Activated T-cell treated with anti-CD3 and anti-CD28 coated beads for 1 hour (primary cell): ENCODE results near the gene RNF13.
"Not testable (repeated sequence)": the region's sequence is repeated elsewhere in the genome, so short reads cannot be mapped to it uniquely, and the experiment has no call there.

Experiments
- DNase-seq: peaks from one replicate; pipeline ENCODE4 v3.0.0-alpha.2; 2020; ENCODE audit warnings: low read depth

The RNF13 gene

DNA sequence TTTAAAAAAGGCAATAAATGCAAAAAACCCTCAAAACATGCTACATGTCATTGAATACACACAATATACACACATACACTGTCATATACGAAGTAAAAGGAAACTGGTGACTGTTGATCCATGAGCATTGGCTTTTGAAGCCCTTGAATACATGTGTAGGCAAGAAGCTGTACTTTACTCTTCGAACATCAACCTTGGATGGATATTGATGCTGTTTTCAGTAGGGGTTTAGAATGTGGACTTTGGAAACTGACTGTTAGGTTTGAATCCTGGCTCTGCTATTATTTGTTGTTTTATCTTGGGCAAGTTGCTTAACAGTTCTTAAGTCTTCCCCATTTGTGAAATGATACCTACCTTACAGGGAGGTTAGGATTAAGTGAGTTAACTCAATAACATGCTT is 30.5 kb downstream of the RNF13 start:
- DNase-seq = no peak

DNA sequence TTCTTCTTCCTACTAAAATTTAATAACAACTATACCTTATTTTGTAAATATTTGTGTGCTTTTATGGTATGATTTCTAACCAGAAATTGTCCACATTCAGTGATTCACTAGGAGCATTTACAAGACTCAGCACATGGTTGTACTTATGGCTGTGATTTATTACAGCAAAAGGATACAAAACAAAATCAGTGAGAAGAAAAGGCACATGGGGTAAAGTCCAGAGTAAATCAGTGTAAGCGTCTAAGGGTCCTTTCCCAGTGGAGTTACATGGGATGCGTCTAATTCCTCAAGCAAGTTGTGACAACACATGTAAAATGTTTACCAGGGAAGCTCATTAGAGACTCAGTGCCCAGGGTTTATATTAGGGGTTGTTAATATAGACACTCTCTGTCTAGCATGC is 31.1 kb downstream of the RNF13 start:
- no peak for DNase-seq

GRCh38 chr3:149845570-149846244 is 32.7 kb downstream of the RNF13 start:
- DNase-seq = no peak

- DNase-seq = no peak
These were observed 35.2 kb downstream of the RNF13 start for GRCh38 chr3:149848238-149848637.

DNA sequence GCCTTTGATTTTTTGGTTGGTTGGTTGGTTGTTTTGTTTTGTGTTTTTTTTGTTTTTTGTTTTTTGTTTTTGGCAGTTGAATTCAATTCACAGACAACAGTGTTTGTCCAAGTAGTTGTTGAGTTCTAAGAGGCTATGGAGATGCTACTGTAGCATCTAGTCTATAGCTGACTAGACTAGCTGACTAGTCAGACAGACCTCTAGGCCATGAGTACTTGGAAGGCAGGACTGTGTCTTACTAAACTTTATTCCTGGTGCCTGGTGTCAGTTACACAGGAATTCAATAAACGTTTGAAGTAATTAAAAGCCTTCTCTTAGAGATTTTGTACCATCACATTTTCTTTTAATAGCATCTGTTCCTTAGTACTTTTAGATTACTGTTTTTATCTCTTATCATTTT is 35.7 kb downstream of the RNF13 start:
- DNase-seq = no peak

- no peak for DNase-seq
These were observed 38.0 kb downstream of the RNF13 start for GRCh38 chr3:149850787-149851584.

- DNase-seq = no peak
These were observed 45.9 kb downstream of the RNF13 start for GRCh38 chr3:149858911-149859310.

DNA sequence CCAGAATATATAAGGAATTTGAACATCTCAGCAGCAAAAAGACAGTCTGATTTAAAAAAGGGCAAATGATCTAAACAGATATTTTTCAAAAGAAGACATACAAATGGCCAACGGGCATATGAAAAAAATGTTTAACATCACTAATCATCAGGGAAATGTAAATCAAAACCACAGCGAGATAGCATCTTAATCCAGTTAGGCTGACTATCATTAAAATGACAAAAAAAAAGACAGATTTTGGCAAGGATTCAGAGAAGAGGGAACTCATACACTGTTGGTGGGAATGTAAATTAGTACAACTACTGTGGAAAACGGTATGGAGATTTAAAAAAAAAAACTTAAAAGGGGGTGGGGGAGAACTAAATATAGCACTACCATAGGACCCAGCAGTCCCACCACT is 47.9 kb downstream of the RNF13 start:
- DNase-seq = no peak

DNA sequence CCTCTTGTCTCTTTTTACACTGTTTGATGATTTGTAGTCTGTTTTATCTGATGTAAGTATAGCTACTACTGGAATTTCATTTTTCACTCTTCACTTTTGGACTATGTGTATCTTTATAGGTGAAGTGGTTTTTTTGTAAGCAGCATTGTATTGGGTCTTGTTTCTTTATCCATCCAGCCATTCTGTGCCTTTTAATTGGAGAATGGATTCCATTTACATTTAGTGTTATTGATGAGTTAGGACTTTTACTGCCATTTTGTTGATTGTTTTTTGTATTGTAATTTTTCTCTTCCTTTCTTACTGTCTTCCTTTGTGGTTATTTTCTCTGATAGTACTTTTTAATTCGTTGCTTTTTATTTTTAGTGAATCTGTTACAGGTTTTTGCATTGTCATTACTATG is 54.5 kb downstream of the RNF13 start:
- DNase-seq = no peak

- DNase-seq = no peak
These were observed 58.8 kb downstream of the RNF13 start for GRCh38 chr3:149871855-149872254.

DNA sequence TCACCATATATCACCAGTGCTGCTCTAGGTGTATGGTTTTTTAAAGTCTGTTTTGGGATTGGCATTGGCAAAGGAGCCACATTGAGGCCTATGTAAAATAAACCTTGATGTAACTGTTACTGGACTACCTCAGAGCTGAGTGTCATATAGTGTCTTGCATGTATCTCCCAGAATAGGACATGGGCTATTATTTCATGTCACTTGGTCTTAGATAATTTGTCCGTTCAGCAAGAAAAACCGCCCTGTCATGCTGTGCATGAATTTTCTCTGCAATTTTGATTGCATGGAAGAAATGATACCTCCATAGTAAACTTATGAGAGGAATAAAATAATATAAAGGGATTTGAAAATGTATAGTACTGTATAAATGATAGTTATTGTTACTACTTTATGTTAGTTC is 59.6 kb downstream of the RNF13 start:
- no peak for DNase-seq

GRCh38 chr3:149877668-149878067 is 64.7 kb downstream of the RNF13 start:
- DNase-seq = no peak

GRCh38 chr3:149879872-149880271 is 66.9 kb downstream of the RNF13 start:
- peak; percentile 2 for DNase-seq

DNA sequence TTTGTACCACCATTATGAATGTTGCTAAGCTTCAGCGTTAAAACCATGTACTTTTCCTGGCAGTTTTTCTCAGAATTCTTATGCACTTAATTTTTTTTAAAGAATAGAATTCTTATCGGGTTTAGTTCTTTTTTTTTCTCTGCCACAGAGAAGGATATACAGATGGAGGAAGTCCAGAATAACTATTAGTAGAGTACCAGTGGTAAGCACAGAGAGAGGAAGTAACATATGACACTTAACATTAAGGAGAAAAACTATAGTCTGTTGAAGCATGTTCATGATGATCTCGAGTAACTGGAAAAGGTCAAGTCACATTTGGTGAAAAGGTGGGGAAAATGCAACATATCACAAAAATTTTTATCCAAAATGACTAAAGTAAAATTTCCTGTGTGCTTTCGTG is 68.9 kb downstream of the RNF13 start:
- no peak for DNase-seq

DNA sequence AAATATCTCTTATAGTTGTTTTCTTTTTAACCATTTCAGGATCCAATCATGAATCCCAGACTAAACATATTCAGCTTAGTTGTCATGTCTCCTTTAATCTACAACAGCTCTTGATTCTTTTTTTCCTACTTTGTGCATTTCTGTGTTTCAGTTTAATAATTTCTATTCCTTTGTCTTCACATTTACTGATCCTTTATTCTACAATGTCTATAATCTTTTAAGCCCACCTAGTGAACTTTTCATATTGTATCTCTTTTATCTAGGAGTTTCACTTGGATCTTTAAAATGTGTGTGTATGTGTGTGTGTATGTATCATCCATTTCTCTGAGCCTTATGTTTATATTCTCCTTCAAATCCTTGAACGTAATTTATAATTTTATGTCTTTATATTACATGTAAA is 70.1 kb downstream of the RNF13 start:
- DNase-seq = no peak

- DNase-seq = not testable (repeated sequence)
These were observed 70.8 kb downstream of the RNF13 start for GRCh38 chr3:149883860-149884259.

- DNase-seq = not testable (repeated sequence)
These were observed 71.8 kb downstream of the RNF13 start for GRCh38 chr3:149884848-149885247.

- DNase-seq = no peak
These were observed 73.9 kb downstream of the RNF13 start for GRCh38 chr3:149886957-149887356.

- DNase-seq = no peak
These were observed 78.6 kb downstream of the RNF13 start for GRCh38 chr3:149891621-149892020.

GRCh38 chr3:149892371-149892770 is 79.4 kb downstream of the RNF13 start:
- DNase-seq = no peak

DNA sequence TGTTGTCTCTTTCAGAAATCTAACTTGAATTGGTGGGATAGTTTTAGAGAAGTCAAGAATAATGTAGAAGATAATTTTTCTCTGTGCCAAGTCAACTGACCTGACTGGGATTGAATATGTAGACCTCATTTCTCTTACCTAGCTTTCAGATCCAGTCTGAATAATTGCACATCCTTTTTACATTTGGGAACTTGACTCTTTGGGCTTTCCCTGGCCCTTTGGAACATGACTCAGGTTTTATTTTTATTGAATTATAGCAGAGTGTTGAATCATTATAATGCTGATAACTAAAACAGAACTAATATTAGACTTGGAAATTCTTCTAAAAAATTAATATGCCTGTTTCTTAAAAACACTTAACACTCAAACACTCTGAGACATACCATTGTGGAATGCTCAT is 81.2 kb downstream of the RNF13 start:
- DNase-seq = no peak

DNA sequence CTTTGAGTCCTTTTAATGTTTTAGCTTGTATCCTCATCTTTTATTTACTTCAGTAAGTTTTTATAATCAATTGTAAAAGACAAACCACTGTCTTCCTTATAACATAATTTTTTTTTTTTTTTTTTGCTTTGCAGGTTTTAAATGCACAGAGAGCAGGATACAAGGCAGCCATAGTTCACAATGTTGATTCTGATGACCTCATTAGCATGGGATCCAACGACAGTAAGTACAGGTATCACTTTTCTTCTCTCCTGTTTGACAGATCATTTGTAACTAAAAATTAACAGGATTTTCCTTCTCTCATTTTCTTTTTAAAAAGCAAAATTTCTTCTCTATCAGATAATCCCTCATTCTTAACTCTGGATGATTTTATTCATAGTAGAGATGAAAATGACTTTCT is 82.3 kb downstream of the RNF13 start:
- no peak for DNase-seq

- DNase-seq = no peak
These were observed 82.8 kb downstream of the RNF13 start for GRCh38 chr3:149895769-149896168.

DNA sequence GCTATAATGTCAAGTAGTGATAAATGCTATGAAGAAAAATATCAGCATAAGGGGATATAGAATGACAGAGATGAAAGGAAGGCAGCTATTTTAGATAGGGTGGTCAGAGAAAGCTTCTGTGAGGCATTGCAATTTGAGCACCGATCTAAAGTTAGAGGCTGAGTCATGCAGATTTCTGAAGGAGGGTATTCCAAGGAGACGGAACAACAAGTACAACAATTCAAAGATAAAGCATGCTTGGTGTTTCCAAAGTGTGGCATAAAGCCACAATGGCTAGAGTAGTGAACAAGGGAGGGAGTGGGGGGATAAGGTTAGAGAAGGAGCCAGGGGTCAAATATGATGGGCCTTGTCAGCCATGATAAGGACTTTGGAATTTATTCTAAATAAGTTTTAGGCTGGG is 85.8 kb downstream of the RNF13 start:
- no peak for DNase-seq
